GM18526 (cell line): Measurements from ENCODE around the gene EVI5.

ENCODE experiments used
- POLR2A ChIP-seq: IDR thresholded peaks from 3 replicates; pipeline ENCODE4 v1.6.1; 2011; ENCODE audit not compliant: insufficient read length; ENCODE audit errors: extremely low read depth

EVI5 gene

GRCh38 chr1:92730476-92730875 lies 54.4 kb downstream of the EVI5 start:
- TF ChIP-seq POLR2A = no peak

GRCh38 chr1:92728697-92729096 lies 56.2 kb downstream of the EVI5 start:
- TF ChIP-seq POLR2A = no peak

GRCh38 chr1:92721886-92722285 lies 63.0 kb downstream of the EVI5 start:
- TF ChIP-seq POLR2A = no peak

GRCh38 chr1:92713939-92714338 lies 71.0 kb downstream of the EVI5 start:
- TF ChIP-seq POLR2A = no peak

DNA sequence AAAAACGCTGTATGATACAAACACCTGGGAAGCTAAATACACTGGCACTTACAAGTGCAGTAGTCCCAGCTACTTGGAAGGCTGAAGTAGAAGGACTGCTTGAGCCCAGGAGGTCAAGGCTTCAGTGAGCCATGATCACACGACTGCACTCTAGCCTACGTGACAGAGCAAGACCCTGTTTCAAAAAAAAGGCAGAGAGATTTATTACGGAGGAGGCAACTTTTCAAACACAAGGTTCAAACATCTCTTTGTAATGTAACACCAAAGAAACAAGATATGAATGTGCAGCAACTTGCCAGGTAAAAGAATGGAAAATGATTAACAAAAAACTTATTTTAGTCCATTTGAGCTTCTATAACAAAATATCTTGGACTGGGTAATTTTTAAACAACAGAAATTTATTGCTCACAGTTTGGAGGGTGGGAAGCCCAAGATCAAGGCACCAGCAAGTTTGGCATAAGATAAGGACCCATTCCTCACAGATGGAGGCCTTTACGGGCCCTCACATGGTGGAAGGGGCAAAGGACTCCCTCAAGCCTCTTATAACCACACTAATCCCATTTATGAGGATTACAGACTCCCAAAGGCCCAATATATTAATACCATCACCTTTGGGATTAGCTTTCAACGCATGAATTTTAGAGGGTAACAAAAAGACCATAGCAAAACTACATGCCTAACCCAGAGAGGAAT lies 73.3 kb downstream of the EVI5 start:
- TF ChIP-seq POLR2A = no peak

- no peak for TF ChIP-seq POLR2A
Measured at GRCh38 chr1:92709738-92710137, 75.2 kb downstream of the EVI5 start.

DNA sequence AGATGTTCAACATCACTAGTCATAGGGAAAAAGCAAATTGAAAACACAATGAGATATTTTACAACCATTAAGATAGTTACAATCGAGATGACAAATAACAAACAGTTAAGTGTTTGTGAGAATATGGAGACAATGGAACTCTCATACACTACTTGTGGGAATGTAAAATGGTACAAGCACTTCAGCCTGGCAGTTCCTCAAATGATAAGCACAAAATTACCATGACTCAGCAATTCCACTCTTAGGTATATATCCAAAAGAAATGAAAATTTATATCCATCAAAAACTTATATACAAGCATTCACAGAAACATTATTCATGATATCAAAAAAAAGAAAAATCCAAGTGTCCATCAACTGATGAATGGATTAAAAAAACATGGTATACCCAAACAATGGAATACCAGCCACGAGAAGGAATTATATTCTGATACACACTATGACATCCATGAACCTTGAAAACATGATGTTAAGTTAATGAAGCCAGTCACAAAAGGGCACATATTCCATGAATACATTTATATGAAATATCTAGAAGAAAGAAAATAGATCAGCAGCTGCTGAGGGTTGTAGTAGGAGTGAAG lies 76.4 kb downstream of the EVI5 start:
- no peak for TF ChIP-seq POLR2A

DNA sequence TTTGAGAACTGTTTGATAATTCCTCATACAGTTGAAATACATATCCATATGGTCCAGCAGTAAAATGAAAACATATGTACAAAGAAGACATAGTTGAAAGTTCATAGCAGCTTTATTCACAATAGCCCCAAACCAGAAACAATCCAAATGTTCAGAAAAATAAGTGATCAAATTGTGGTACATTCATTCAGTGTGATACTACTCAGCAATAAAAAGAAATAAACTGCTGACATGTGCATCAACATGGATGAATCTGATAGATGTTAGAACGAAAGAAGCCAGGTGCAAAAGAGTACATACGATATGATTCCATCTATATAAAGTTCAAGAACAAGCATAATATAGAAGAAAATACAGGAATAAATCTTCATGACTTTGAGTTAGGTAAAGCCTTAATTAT lies 77.2 kb downstream of the EVI5 start:
- no peak for TF ChIP-seq POLR2A

DNA sequence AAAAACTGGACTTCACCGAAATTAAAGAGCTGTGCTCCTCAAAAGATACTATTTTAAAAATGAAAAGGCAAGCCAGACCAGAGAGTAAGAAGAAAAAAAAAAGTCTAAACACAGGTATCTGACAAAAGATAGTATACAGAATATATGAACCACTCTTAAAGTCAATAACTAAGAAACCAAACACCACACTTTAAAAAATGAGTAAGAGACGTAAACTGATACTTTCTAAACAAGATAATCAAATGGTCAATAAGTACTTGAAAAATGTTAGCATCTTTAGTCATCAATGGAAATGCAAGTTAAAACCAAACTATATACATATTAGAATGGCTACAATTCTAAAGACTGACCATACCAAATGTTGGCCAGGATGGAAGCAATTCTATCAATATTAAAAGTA lies 77.6 kb downstream of the EVI5 start:
- no peak for TF ChIP-seq POLR2A

- no peak for TF ChIP-seq POLR2A
Measured at GRCh38 chr1:92705446-92705845, 79.5 kb downstream of the EVI5 start.

DNA sequence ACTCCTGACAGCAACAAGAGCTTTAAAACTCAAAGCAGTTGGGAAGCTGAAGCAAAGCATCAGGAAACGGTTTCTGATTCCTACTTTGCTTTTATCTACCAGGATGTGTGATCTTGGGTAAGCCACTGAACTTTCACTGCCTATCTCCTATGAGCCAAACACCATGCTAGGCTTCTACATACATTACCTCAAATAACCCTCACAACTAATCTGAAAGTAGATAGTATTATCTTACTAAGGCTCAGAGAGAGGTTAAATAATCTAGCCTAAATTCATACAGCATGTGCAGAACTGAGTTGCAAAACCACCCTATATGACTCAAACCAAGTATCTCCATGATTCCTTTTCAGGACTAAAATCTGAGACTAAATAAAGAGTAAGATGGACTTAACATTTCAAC lies 83.8 kb downstream of the EVI5 start:
- no peak for TF ChIP-seq POLR2A

DNA sequence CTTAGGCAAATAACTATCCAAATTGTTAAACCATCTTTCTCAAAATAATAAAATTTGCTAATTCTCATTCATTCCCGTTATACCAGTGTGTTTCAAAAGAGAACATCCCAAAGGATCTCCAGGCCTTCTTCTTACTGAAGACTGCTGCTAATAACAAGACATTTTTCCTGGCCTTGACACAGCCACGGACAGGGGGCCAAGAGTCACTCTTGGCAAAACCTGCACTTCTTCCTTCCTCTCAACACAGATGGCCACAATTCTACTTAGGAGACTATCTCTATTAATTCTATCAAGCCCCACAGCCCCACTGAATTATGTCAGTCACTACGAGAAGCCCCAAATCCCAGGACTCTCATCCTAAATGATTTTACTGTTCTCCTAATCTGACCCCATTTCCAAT lies 86.0 kb downstream of the EVI5 start:
- no peak for TF ChIP-seq POLR2A

- TF ChIP-seq POLR2A = no peak
Measured at GRCh38 chr1:92695104-92695503, 89.8 kb downstream of the EVI5 start.

GRCh38 chr1:92691925-92692324 lies 93.0 kb downstream of the EVI5 start:
- TF ChIP-seq POLR2A = no peak

DNA sequence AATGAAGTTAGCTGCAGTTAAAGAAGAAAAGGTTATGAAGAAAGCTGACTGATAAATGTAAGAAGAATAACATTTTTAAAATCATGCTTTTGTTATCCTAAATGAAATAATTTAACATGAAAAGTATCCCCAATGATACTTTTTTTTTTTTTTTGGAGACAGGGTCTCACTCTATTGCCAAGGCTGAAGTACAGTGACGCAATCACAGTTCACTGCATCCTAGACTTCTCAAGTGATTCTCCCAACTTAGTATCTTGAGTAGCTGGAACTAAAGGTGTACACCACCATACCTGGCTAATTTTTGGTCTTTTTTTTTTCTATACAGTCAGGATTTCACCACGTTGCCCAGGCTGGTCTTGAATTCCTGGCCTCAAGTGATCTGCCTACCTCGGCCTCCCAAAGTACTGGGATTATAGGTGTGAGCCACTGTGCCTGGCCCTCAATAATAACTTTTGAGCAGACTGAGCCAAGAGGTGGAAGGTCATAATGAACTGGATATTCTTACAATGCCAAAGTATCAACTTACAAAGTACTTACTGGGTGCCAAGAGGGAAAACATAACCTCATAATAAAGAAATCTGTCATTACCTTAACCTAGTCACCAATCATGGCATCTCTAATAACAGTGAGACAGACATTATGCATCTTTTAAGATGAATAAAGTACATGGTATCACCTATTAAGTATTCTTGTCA lies 94.5 kb downstream of the EVI5 start:
- no peak for TF ChIP-seq POLR2A

GRCh38 chr1:92679980-92680379 lies 104.9 kb downstream of the EVI5 start:
- TF ChIP-seq POLR2A = no peak
